NCI-H345 (cell line): ENCODE data around the gene BCKDHA.
"Not testable (repeated sequence)": the region's sequence is repeated elsewhere in the genome, so short reads cannot be mapped to it uniquely, and the experiment has no call there.

Experiments used
- DNase-seq: peaks from one replicate; lab custom pipeline; 2025; lab: John Stamatoyannopoulos, UW

The BCKDHA gene

GRCh38 chr19:41405776-41406175 lies 8.2 kb downstream of the BCKDHA start:
- no peak for DNase-seq

- no peak for DNase-seq
Observed at GRCh38 chr19:41407271-41407670, 9.7 kb downstream of the BCKDHA start.

GRCh38 chr19:41408256-41408655 lies 10.6 kb downstream of the BCKDHA start:
- no peak for DNase-seq

DNA sequence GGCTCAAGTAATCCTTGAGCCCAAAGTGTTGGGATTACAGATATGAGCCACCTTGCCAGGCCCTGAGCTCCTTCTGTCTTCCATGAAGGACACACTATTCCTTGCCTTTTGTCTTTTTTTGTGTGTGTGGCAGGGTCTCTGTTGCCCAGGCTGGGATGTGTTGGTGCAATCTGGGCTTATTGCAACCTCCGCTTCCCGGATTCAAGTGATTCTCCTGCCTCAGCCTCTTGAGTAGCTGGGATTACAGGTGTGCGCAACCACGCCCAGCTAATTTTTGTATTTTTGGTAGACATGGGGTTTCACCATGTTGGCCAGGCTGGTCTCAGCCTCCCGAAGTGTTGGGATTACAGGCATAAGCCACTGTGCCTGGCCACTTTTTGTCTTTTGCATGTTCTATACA lies 11.2 kb downstream of the BCKDHA start:
- not testable (repeated sequence) for DNase-seq

GRCh38 chr19:41409288-41409687 lies 11.7 kb downstream of the BCKDHA start:
- no peak for DNase-seq

GRCh38 chr19:41410336-41411054 lies 12.9 kb downstream of the BCKDHA start:
- DNase-seq: no peak

- DNase-seq: no peak
Observed at GRCh38 chr19:41411100-41411967, 13.7 kb downstream of the BCKDHA start.

DNA sequence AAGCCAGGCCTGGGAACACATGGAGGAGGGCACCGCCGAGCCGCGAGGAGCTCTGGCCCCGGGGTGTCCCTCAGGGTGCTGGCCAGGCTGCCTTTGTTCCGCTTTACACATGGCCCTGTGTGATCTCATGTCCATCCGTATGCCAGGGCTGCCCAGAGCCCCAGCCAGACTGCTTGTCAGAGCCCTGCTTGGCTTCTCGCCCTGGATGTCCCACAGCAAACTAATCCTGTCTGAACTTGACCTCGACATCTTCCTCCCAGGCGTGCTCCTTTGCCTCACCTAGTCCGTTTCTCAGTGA lies 14.3 kb downstream of the BCKDHA start:
- DNase-seq: no peak

DNA sequence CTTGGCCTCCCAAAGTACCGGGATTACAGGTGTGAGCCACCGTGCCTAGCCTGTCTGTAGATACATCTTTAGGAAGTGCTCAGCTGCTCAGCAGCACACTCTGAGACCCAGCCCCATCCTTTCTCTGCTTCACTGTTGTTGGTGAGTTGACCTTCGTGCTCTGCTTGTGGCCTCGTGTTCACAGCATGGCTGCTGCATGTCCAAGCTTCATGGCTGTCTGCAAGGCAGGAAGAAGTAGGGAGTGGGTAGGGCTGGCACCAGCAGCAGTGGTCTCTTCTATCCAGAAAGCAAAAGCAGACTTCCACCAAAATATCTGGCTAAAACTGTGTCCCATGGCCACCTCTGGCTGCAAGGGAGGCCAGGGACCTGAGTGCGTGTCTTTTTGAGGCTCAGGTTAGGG lies 15.3 kb downstream of the BCKDHA start:
- no peak for DNase-seq

DNA sequence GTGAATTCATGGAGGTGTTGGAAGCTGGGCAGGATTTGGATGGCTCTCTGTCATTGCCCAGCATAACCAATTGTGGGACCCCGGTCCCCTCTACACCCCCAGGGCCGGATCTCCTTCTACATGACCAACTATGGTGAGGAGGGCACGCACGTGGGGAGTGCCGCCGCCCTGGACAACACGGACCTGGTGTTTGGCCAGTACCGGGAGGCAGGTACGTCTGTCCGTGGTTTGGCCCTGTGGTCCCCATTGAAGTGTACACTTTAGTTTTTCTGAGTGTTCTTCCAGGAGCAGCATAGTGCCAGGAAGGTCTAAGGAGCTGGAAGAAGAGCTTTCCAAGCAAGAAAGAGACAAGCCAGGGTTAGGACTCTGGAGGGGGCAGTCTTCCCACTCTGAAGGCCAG lies 16.3 kb downstream of the BCKDHA start:
- no peak for DNase-seq

DNA sequence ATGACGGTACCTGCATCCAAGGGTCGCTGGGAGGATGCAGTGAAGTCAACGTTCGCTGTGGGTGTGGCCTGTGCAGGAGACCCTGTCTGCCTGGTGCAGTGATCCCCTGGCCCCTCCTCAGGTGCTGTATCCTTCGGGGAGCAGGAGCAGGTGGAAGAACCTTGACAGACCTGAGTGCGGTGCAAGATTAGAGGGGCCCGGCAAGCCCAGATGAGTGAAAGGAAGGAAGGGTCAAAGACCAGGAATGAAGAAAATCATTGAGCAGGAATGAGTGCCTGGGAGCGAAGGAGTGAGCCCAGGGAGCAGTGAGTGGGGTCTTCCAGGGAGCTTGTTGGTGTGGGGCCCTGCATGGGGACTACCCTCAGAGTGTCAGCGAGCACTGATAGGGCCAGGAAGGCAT lies 16.8 kb downstream of the BCKDHA start:
- DNase-seq: no peak

GRCh38 chr19:41415154-41415571 lies 17.5 kb downstream of the BCKDHA start:
- DNase-seq: no peak

DNA sequence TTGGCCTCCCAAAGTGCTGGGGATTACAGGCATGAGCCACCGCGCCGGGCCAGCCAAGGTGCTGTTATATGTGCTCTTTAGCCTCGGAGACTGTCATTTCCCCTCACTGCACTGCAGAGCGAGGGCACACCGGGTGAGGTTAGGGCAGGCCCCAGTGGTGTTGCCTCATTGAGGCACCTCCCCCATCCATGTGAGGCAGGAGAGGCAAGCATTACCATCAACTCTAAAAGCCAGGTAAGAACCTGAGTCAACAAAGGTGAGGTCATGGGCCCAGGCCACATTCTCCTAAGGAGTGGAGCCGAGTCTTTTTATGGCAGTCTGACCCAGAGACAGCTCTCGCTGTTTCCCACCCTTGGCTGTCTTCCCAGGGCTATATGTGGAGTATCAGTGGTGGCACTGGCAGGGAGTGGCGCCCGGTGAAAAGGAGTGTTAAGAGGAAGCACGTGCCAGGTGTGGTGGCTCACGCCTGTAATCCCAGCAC lies 18.6 kb downstream of the BCKDHA start:
- DNase-seq: no peak

- DNase-seq: no peak
Observed at GRCh38 chr19:41420101-41420880, 22.7 kb downstream of the BCKDHA start.

DNA sequence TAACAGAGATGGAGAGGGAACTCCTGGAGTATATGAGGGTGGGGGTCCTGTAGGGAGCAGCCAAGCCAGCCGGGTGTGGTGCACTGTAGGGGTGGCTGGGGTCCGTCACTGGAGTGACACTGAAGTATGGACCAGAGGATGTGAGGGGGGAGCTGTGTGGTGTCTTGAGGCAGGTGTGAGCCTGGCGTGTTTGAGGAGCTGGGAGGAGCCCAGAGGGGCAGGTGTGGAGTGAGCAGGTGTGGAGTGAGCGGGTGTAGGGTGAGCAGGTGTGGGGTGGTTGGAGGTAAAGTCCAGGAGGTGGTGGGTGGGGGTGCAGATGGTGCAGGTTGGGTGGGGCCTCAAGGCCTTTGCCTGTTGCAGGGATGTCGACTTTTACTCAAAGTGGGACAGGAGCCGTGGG lies 23.7 kb downstream of the BCKDHA start:
- DNase-seq: no peak

DNA sequence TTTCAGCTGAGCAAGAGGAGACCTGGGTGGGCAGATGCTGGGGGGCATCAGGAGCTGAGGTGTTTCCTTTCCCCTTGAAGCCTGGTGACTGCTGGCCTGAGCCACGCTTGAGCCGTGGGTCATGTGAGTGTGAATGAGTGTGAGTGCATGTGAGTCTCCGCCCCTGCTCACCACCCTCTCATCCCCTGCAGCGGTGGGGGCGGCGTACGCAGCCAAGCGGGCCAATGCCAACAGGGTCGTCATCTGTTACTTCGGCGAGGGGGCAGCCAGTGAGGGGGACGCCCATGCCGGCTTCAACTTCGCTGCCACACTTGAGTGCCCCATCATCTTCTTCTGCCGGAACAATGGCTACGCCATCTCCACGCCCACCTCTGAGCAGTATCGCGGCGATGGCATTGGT lies 24.4 kb downstream of the BCKDHA start:
- DNase-seq: no peak

DNA sequence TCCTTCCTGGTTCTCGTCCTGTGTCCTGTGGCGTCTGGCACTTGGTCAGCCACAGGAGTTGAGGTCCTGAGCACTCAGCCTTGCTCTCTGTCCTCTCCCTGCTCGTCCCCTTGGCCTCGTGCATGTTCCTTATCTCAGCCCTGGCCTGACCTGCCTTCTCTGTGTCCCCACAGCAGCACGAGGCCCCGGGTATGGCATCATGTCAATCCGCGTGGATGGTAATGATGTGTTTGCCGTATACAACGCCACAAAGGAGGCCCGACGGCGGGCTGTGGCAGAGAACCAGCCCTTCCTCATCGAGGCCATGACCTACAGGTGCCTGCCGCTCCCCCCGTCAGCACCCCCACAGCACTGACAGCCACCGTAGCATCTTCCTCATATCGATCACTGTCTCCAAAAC lies 24.8 kb downstream of the BCKDHA start:
- DNase-seq: no peak

- DNase-seq: no peak
Observed at GRCh38 chr19:41422955-41423354, 25.3 kb downstream of the BCKDHA start.

DNA sequence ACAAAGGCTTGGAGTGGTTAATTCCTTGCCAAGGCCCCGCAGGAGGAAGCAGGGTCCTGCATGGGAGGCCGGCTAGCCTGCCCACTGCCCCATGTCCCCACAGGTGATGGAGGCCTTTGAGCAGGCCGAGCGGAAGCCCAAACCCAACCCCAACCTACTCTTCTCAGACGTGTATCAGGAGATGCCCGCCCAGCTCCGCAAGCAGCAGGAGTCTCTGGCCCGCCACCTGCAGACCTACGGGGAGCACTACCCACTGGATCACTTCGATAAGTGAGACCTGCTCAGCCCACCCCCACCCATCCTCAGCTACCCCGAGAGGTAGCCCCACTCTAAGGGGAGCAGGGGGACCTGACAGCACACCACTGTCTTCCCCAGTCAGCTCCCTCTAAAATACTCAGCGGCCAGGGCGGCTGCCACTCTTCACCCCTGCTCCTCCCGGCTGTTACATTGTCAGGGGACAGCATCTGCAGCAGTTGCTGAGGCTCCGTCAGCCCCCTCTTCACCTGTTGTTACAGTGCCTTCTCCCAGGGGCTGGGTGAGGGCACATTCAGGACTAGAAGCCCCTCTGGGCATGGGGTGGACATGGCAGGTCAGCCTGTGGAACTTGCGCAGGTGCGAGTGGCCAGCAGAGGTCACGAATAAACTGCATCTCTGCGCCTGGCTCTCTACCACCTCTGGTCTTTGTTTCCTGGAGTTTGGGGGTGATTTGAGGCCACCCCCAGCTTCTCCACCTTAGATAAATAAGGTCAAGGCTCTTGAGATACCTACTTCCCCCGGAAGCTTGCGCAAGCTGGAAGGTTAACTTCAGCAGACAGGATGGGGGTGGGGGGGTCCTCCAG lies 26.9 kb downstream of the BCKDHA start:
- no peak for DNase-seq

DNA sequence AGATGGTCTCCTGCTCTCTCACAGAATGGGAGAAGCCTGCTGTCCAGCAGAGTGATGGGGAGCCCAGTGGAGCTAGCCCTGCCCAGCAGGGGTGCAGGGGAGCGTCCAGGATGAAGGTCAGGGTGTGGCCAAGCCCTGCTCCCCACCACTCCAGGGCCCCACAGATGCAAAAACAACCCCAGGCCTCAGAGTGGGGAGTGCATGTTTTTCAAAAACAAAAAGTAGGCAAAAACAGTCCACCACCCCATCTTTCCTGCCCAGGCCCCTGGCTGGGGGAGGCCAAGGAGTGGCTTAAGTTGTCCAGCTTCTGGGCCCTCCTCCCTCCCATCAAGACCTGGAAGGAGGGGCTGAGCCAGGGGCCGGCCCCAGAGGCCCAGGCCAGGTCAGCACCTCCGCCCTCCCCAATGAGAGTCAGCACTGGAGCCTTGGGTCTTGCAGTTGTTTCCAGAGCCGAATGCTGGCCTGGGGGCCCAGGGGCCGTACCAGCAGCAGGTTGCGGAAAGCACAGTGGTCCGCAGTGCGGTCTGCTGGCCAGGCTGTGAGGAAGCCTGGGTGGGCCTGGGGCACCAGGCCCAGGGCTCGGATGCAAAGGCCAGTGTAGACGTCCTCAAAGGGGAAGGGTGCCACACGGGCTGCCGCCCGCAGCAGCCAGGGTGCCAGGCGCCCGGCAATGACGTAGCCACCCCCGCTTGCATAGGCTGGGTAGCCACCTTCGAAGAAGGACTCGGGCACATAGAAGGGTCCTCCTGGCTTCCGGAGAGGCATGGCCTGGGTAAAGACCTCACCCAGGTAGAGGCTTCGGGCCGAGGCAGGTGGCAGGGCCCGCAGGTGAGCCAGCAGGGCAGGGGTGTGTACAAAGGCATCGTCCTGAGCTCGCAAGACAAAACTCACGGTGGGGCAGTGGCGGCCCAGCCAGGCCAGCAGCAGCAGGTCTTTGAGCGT lies 27.8 kb downstream of the BCKDHA start:
- no peak for DNase-seq
